ENCODE results near the gene SHLD1.

SHLD1 gene

GRCh38 chr20:5784735-5785134 is 34.5 kb downstream of the SHLD1 start:
- no peak overlapping the region for H3K18ac ChIP-seq (ENCODE audit: low read length)
- H3K4ac ChIP-seq (ENCODE audit: low read length): no peak overlapping the region
- no peak overlapping the region for H4K8ac ChIP-seq (ENCODE audit: low read depth, low read length)
- no peak overlapping the region for H3K9ac ChIP-seq (ENCODE audit: low read depth, low read length, poor library complexity)
- H3K4me3 ChIP-seq (ENCODE audit: low read length in 2 of 2): no peak overlapping the region
- DNase-seq (ENCODE audit: low spot score): no peak
- H3K9me3 ChIP-seq (replicated peaks in 1 of 2; ENCODE audit: control insufficient read depth in 2 of 2, insufficient read depth in 1 of 2, low read depth in 1 of 2, low read length in 2 of 2): no peaks in the 10 kb centered on the region
- no peak overlapping the region for H3K14ac ChIP-seq (ENCODE audit: low read length)
- no peaks in the 10 kb centered on the region for H3K79me1 ChIP-seq (ENCODE audit: low read depth, low read length)
- H2AFZ ChIP-seq (ENCODE audit: low read length): no peak overlapping the region
- H2BK120ac ChIP-seq (ENCODE audit: low read depth, low read length): no peak overlapping the region
- no peak overlapping the region for H2BK12ac ChIP-seq (ENCODE audit: low read length)
- H3K4me2 ChIP-seq (ENCODE audit: insufficient read depth, low read length, poor library complexity, severe bottlenecking): no peak overlapping the region
- no peak overlapping the region for H3K27ac ChIP-seq (replicated peaks; ENCODE audit: low read length)
- H2AK5ac ChIP-seq (ENCODE audit: low read depth, low read length): no peak overlapping the region
- H2BK5ac ChIP-seq (ENCODE audit: low read length): no peak overlapping the region
- peaks cover 5 to 7% of the 10 kb centered on the region in 2 donors for H3K4me1 ChIP-seq (ENCODE audit: control insufficient read depth in 2 of 2, insufficient read depth in 1 of 2, low read depth in 1 of 2, low read length in 2 of 2)
- H3K36me3 ChIP-seq (replicated peaks in 1 of 2; ENCODE audit: control insufficient read depth in 2 of 2, insufficient read depth in 2 of 2, low read length in 2 of 2): no peaks in the 10 kb centered on the region
- H3K27me3 ChIP-seq (ENCODE audit: control insufficient read depth in 3 of 3, insufficient read depth in 3 of 3, low read depth in 1 of 3, low read length in 3 of 3): no peaks in the 10 kb centered on the region
- WGBS, 2 donors (ENCODE audit: extremely low coverage in 2 of 2, insufficient read length in 2 of 2, insufficient replicate concordance in 1 of 2): no CpG with 5 or more reads among the region's 8 CpGs
- H2BK15ac ChIP-seq (ENCODE audit: low read length): no peak overlapping the region
- no peak overlapping the region for H3K23ac ChIP-seq (ENCODE audit: low read depth, low read length, poor library complexity)
- no peak overlapping the region for H4K91ac ChIP-seq (ENCODE audit: low read depth, low read length, poor library complexity)

- WGBS, 2 donors (ENCODE audit: extremely low coverage in 2 of 2, insufficient read length in 2 of 2, insufficient replicate concordance in 1 of 2): no CpG with 5 or more reads among the region's 5 CpGs
- H2BK15ac ChIP-seq (ENCODE audit: low read length): no peak overlapping the region
- H3K14ac ChIP-seq (ENCODE audit: low read length): no peak overlapping the region
- DNase-seq (ENCODE audit: low spot score): no peak
- H3K4ac ChIP-seq (ENCODE audit: low read length): no peak overlapping the region
- no peak overlapping the region for H4K91ac ChIP-seq (ENCODE audit: low read depth, low read length, poor library complexity)
- H4K8ac ChIP-seq (ENCODE audit: low read depth, low read length): no peak overlapping the region
- H3K9ac ChIP-seq (ENCODE audit: low read depth, low read length, poor library complexity): no peak overlapping the region
- no peaks in the 10 kb centered on the region for H3K9me3 ChIP-seq (replicated peaks in 1 of 2; ENCODE audit: control insufficient read depth in 2 of 2, insufficient read depth in 1 of 2, low read depth in 1 of 2, low read length in 2 of 2)
- H3K79me1 ChIP-seq (ENCODE audit: low read depth, low read length): no peaks in the 10 kb centered on the region
- H3K36me3 ChIP-seq (replicated peaks in 1 of 2; ENCODE audit: control insufficient read depth in 2 of 2, insufficient read depth in 2 of 2, low read length in 2 of 2): no peaks in the 10 kb centered on the region
- H2AFZ ChIP-seq (ENCODE audit: low read length): no peak overlapping the region
- H2BK5ac ChIP-seq (ENCODE audit: low read length): no peak overlapping the region
- H3K4me2 ChIP-seq (ENCODE audit: insufficient read depth, low read length, poor library complexity, severe bottlenecking): no peak overlapping the region
- no peak overlapping the region for H2BK120ac ChIP-seq (ENCODE audit: low read depth, low read length)
- no peak overlapping the region for H3K23ac ChIP-seq (ENCODE audit: low read depth, low read length, poor library complexity)
- peaks cover 5 to 7% of the 10 kb centered on the region in 2 donors for H3K4me1 ChIP-seq (ENCODE audit: control insufficient read depth in 2 of 2, insufficient read depth in 1 of 2, low read depth in 1 of 2, low read length in 2 of 2)
- no peak overlapping the region for H3K4me3 ChIP-seq (ENCODE audit: low read length in 2 of 2)
- no peak overlapping the region for H3K27ac ChIP-seq (replicated peaks; ENCODE audit: low read length)
- no peak overlapping the region for H3K18ac ChIP-seq (ENCODE audit: low read length)
- H2BK12ac ChIP-seq (ENCODE audit: low read length): no peak overlapping the region
- no peaks in the 10 kb centered on the region for H3K27me3 ChIP-seq (ENCODE audit: control insufficient read depth in 3 of 3, insufficient read depth in 3 of 3, low read depth in 1 of 3, low read length in 3 of 3)
- no peak overlapping the region for H2AK5ac ChIP-seq (ENCODE audit: low read depth, low read length)
Observed at GRCh38 chr20:5785146-5785545, 34.9 kb downstream of the SHLD1 start.

- Histone ChIP-seq H3K9ac (ENCODE audit: low read depth, low read length, poor library complexity) (no peak overlapping the region), H4K91ac (ENCODE audit: low read depth, low read length, poor library complexity) (no peak overlapping the region), H3K4me3 (ENCODE audit: low read length in 2 of 2) (no peak overlapping the region), H3K27ac (replicated peaks; ENCODE audit: low read length) (no peak overlapping the region), H3K4ac (ENCODE audit: low read length) (no peak overlapping the region), H2BK12ac (ENCODE audit: low read length) (no peak overlapping the region), H3K23ac (ENCODE audit: low read depth, low read length, poor library complexity) (no peak overlapping the region), H2AFZ (ENCODE audit: low read length) (no peak overlapping the region), H4K8ac (ENCODE audit: low read depth, low read length) (no peak overlapping the region), H2BK15ac (ENCODE audit: low read length) (no peak overlapping the region), H3K27me3 (ENCODE audit: control insufficient read depth in 3 of 3, insufficient read depth in 3 of 3, low read depth in 1 of 3, low read length in 3 of 3) (no peaks in the 10 kb centered on the region), H3K4me1 (ENCODE audit: control insufficient read depth in 2 of 2, insufficient read depth in 1 of 2, low read depth in 1 of 2, low read length in 2 of 2) (peaks cover 0 to under 1% of the 10 kb centered on the region in 2 donors), H2AK5ac (ENCODE audit: low read depth, low read length) (no peak overlapping the region), H3K4me2 (ENCODE audit: insufficient read depth, low read length, poor library complexity, severe bottlenecking) (no peak overlapping the region), H3K36me3 (replicated peaks in 1 of 2; ENCODE audit: control insufficient read depth in 2 of 2, insufficient read depth in 2 of 2, low read length in 2 of 2) (no peaks in the 10 kb centered on the region), H2BK5ac (ENCODE audit: low read length) (no peak overlapping the region), H3K9me3 (replicated peaks in 1 of 2; ENCODE audit: control insufficient read depth in 2 of 2, insufficient read depth in 1 of 2, low read depth in 1 of 2, low read length in 2 of 2) (no peaks in the 10 kb centered on the region), H2BK120ac (ENCODE audit: low read depth, low read length) (no peak overlapping the region), H3K14ac (ENCODE audit: low read length) (no peak overlapping the region), H3K18ac (ENCODE audit: low read length) (no peak overlapping the region), H3K79me1 (ENCODE audit: low read depth, low read length) (no peaks in the 10 kb centered on the region)
- WGBS, 2 donors (ENCODE audit: extremely low coverage in 2 of 2, insufficient read length in 2 of 2, insufficient replicate concordance in 1 of 2): no CpG with 5 or more reads among the region's 2 CpGs
- DNase-seq (ENCODE audit: low spot score): no peak
Observed at GRCh38 chr20:5786930-5787795, 37.0 kb downstream of the SHLD1 start.

GRCh38 chr20:5787796-5788165 is 37.6 kb downstream of the SHLD1 start:
- Histone ChIP-seq H2BK15ac (ENCODE audit: low read length) (no peak overlapping the region), H4K91ac (ENCODE audit: low read depth, low read length, poor library complexity) (no peak overlapping the region), H2AK5ac (ENCODE audit: low read depth, low read length) (no peak overlapping the region), H2BK120ac (ENCODE audit: low read depth, low read length) (no peak overlapping the region), H3K18ac (ENCODE audit: low read length) (no peak overlapping the region), H3K4me3 (ENCODE audit: low read length in 2 of 2) (no peak overlapping the region), H3K4ac (ENCODE audit: low read length) (no peak overlapping the region), H3K9me3 (replicated peaks in 1 of 2; ENCODE audit: control insufficient read depth in 2 of 2, insufficient read depth in 1 of 2, low read depth in 1 of 2, low read length in 2 of 2) (no peaks in the 10 kb centered on the region), H2AFZ (ENCODE audit: low read length) (no peak overlapping the region), H2BK5ac (ENCODE audit: low read length) (no peak overlapping the region), H3K23ac (ENCODE audit: low read depth, low read length, poor library complexity) (no peak overlapping the region), H3K14ac (ENCODE audit: low read length) (no peak overlapping the region), H2BK12ac (ENCODE audit: low read length) (no peak overlapping the region), H3K27ac (replicated peaks; ENCODE audit: low read length) (no peak overlapping the region), H3K9ac (ENCODE audit: low read depth, low read length, poor library complexity) (no peak overlapping the region), H3K27me3 (ENCODE audit: control insufficient read depth in 3 of 3, insufficient read depth in 3 of 3, low read depth in 1 of 3, low read length in 3 of 3) (no peaks in the 10 kb centered on the region), H4K8ac (ENCODE audit: low read depth, low read length) (no peak overlapping the region), H3K4me2 (ENCODE audit: insufficient read depth, low read length, poor library complexity, severe bottlenecking) (no peak overlapping the region), H3K79me1 (ENCODE audit: low read depth, low read length) (no peaks in the 10 kb centered on the region), H3K4me1 (ENCODE audit: control insufficient read depth in 2 of 2, insufficient read depth in 1 of 2, low read depth in 1 of 2, low read length in 2 of 2) (no peaks in the 10 kb centered on the region), H3K36me3 (replicated peaks in 1 of 2; ENCODE audit: control insufficient read depth in 2 of 2, insufficient read depth in 2 of 2, low read length in 2 of 2) (no peaks in the 10 kb centered on the region)
- no peak for DNase-seq (ENCODE audit: low spot score)

Measured in neuronal stem cell (in vitro differentiated cells).